A549 (cell line): ENCODE measurements around the gene RPS16. TPM values are rescaled to one million over a fixed set of nuclear protein-coding genes. Genes with fewer than 3 reads are reported as not detected.

ENCODE experiments used
- ATAC-seq, 2 experiments: fragments of 200-7000 bp in 1 of 2; fragments of >200 bp in 1 of 2; cut with Nextera tagmentation in 1 of 2; cut with Tn5 transposase in 1 of 2; 3 replicates each; pipeline versions ENCODE4 v1.8.0 to v1.9.1; 2018 to 2020; ENCODE audit warnings: mild to moderate bottlenecking in 1 of 2, moderate library complexity in 1 of 2
- CTCF ChIA-PET: fragments of 300-600 bp; sonication (Branson Sonifier 250); formaldehyde crosslinking; extraction: SDS; loops from one replicate; lab custom pipeline; 2021; ENCODE audit warnings: antibody characterized with exemption, inconsistent platforms; lab: Yijun Ruan, JAX
- POLR2A ChIA-PET: fragments of 350-600 bp; formaldehyde crosslinking; extraction: SDS; loops from one replicate; lab custom pipeline; 2021; ENCODE audit warnings: antibody characterized with exemption, inconsistent platforms; lab: Yijun Ruan, JAX
- DNase-seq, 2 experiments: peaks; one replicate each; pipeline versions ENCODE4 v3.0.0 to v3.0.0-alpha.2; 2011 to 2016; ENCODE audit warnings: low read depth in 1 of 2, low spot score in 1 of 2
- FAIRE-seq: peaks from 2 replicates; lab custom pipeline; 2011; peaks lifted over from hg19 to GRCh38; lab: Jason Lieb, UNC
- H3K27ac ChIP-seq, 2 experiments: fragments of >200 bp; sonication (Bioruptor Twin); formaldehyde crosslinking; 3 replicates each; pipeline ENCODE4 v1.5.1; 2016 to 2017
- H3K4me1 ChIP-seq: fragments of >200 bp; sonication (Bioruptor Twin); formaldehyde crosslinking; 3 replicates; pipeline ENCODE4 v1.6.1; 2016
- H3K4me2 ChIP-seq: fragments of >200 bp; sonication (Bioruptor Twin); formaldehyde crosslinking; 3 replicates; pipeline ENCODE4 v1.6.1; 2016
- H3K4me3 ChIP-seq: fragments of >200 bp; sonication (Bioruptor Twin); formaldehyde crosslinking; 3 replicates; pipeline ENCODE4 v1.5.1; 2016
- H3K9me3 ChIP-seq: fragments of >200 bp; sonication (Bioruptor Twin); formaldehyde crosslinking; 3 replicates; pipeline ENCODE4 v1.6.1; 2016
- BHLHE40 ChIP-seq: IDR thresholded peaks from 2 replicates; pipeline ENCODE4 v1.6.1; 2012; ENCODE audit warnings: low read depth, low read length, inconsistent platforms
- CBX2 ChIP-seq: fragments of 200-600 bp; sonication (generic); IDR thresholded peaks from 2 replicates; pipeline ENCODE4 v1.6.1; 2016; ENCODE audit warnings: low read depth, mild to moderate bottlenecking, borderline replicate concordance
- CBX8 ChIP-seq: fragments of 200-600 bp; sonication (generic); IDR thresholded peaks from 2 replicates; pipeline ENCODE4 v1.6.1; 2016
- CEBPB ChIP-seq, 2 experiments: fragments of >200 bp in 1 of 2; sonication (Bioruptor Twin) in 1 of 2; formaldehyde crosslinking in 1 of 2; IDR thresholded peaks; 2 replicates each; pipeline ENCODE4 v1.6.1; 2012 to 2016
- CHD4 ChIP-seq: fragments of 200-600 bp; sonication (generic); IDR thresholded peaks from 2 replicates; pipeline ENCODE4 v1.6.1; 2016; ENCODE audit warnings: antibody characterized with exemption, mild to moderate bottlenecking, borderline replicate concordance
- EHF ChIP-seq: fragments of 250-450 bp; sonication (Bioruptor Pico); IDR thresholded peaks from 2 replicates; pipeline ENCODE4 v1.5.0; 2020; ENCODE audit warnings: mild to moderate bottlenecking
- EP300 ChIP-seq, 2 experiments: fragments of >200 bp; sonication (Bioruptor Twin); formaldehyde crosslinking; IDR thresholded peaks; 2 replicates in 1 of 2; 3 replicates in 1 of 2; pipeline ENCODE4 v1.6.1; 2016 to 2017
- FOSL2 ChIP-seq, 2 experiments: fragments of 450-650 bp in 1 of 2; fragments of >200 bp in 1 of 2; sonication (Bioruptor Twin) in 1 of 2; formaldehyde crosslinking; IDR thresholded peaks; 2 replicates each; pipeline versions ENCODE4 v1.5.0 to v1.6.1; 2016 to 2020; ENCODE audit warnings: mild to moderate bottlenecking in 1 of 2, moderate library complexity in 1 of 2
- GATA3 ChIP-seq: IDR thresholded peaks from 2 replicates; pipeline ENCODE4 v1.6.1; 2012; ENCODE audit warnings: borderline replicate concordance
- HEYL ChIP-seq: fragments of 250-450 bp; sonication (Bioruptor Pico); IDR thresholded peaks from 2 replicates; pipeline ENCODE4 v1.8.0; 2021; ENCODE audit warnings: mild to moderate bottlenecking, moderate library complexity
- HOXA7 ChIP-seq: fragments of 250-450 bp; sonication (Bioruptor Pico); IDR thresholded peaks from 2 replicates; pipeline ENCODE4 v1.5.0; 2020; ENCODE audit warnings: mild to moderate bottlenecking, moderate library complexity
- JUN ChIP-seq, 2 experiments: fragments of >200 bp; sonication (Bioruptor Twin); formaldehyde crosslinking; IDR thresholded peaks; 2 replicates in 1 of 2; 3 replicates in 1 of 2; pipeline ENCODE4 v1.6.1; 2016 to 2017
- JUNB ChIP-seq: fragments of >200 bp; sonication (Bioruptor Twin); formaldehyde crosslinking; IDR thresholded peaks from 2 replicates; pipeline ENCODE4 v1.6.1; 2016
- KDM5A ChIP-seq: fragments of 200-600 bp; sonication (generic); IDR thresholded peaks from 2 replicates; pipeline ENCODE4 v1.6.1; 2016; ENCODE audit warnings: antibody characterized with exemption, mild to moderate bottlenecking
- MAFK ChIP-seq: fragments of 450-650 bp; IDR thresholded peaks from 2 replicates; pipeline ENCODE4 v1.6.1; 2014; ENCODE audit not compliant: partially characterized antibody
- MYC ChIP-seq: IDR thresholded peaks from 2 replicates; pipeline ENCODE4 v1.6.1; 2012; ENCODE audit warnings: mild to moderate bottlenecking, inconsistent platforms, low read length, improper control_type of control experiment, borderline replicate concordance
- NFE2L2 ChIP-seq: fragments of 150-350 bp; conservative IDR thresholded peaks from 2 replicates; pipeline ENCODE4 v1.6.1; 2014; ENCODE audit warnings: low read length
- NPAS2 ChIP-seq: fragments of 250-450 bp; sonication (Bioruptor Pico); IDR thresholded peaks from 2 replicates; pipeline ENCODE4 v1.8.0; 2022; ENCODE audit warnings: mild to moderate bottlenecking, moderate library complexity, borderline replicate concordance
- PHF8 ChIP-seq: fragments of 200-600 bp; sonication (generic); IDR thresholded peaks from 2 replicates; pipeline ENCODE4 v1.6.1; 2016; ENCODE audit warnings: low read depth, mild to moderate bottlenecking, antibody characterized with exemption, moderate library complexity, borderline replicate concordance
- RAD21 ChIP-seq, 2 experiments: fragments of >200 bp in 1 of 2; sonication (Bioruptor Twin) in 1 of 2; formaldehyde crosslinking in 1 of 2; IDR thresholded peaks in 1 of 2; conservative IDR thresholded peaks in 1 of 2; 2 replicates in 1 of 2; 3 replicates in 1 of 2; pipeline ENCODE4 v1.6.1; 2012 to 2018; ENCODE audit warnings: inconsistent platforms in 1 of 2
- RARB ChIP-seq: fragments of 250-450 bp; sonication (Bioruptor Pico); IDR thresholded peaks from 2 replicates; pipeline ENCODE4 v1.8.0; 2021; ENCODE audit warnings: mild to moderate bottlenecking, moderate library complexity
- RFX5 ChIP-seq: fragments of 450-650 bp; IDR thresholded peaks from 2 replicates; pipeline ENCODE4 v1.7.1; 2014; ENCODE audit warnings: antibody characterized with exemption, mild to moderate bottlenecking, moderate library complexity
- SMC3 ChIP-seq: fragments of >200 bp; sonication (Bioruptor Twin); formaldehyde crosslinking; IDR thresholded peaks from 3 replicates; pipeline ENCODE4 v1.6.1; 2018; ENCODE audit warnings: inconsistent platforms
- ZC3H11A ChIP-seq: fragments of 450-650 bp; IDR thresholded peaks from 2 replicates; pipeline ENCODE4 v1.6.1; 2014; ENCODE audit warnings: antibody characterized with exemption, mild to moderate bottlenecking
- ZNF302 ChIP-seq: fragments of 250-450 bp; sonication (Bioruptor Pico); IDR thresholded peaks from 2 replicates; pipeline ENCODE4 v1.9.0; 2021; ENCODE audit warnings: inconsistent platforms, mild to moderate bottlenecking, moderate library complexity
- WGBS: methylation state at CpG from one replicate; pipeline ENCODE4 v1.1.6; 2017; ENCODE audit errors: missing lambda C conversion rate; 5-methylcytosine and 5-hydroxymethylcytosine counted together
- polyA plus RNA-seq, 4 experiments: library from polyadenylated mRNA; depleted of rRNA in 3 of 4; stranded (reverse); fragments of >200 nt; fragmentation: RNase III in 1 of 4; extraction: RNeasy Plus Mini Kit Qiagen cat#74134 plus additional on column Dnase treatment in 1 of 4; gene quantifications; 2 replicates in 3 of 4; 3 replicates in 1 of 4; pipeline ENCODE4 v1.2.3, GENCODE V29; 2011 to 2017
- TF ChIP-seq, protein P1 (sequence below): fragments of 450-650 bp; IDR thresholded peaks from 2 replicates; pipeline ENCODE4 v1.6.1; 2014; ENCODE audit warnings: antibody characterized with exemption
- TF ChIP-seq, protein P2 (sequence below): fragments of 250-450 bp; sonication (Bioruptor Pico); IDR thresholded peaks from 2 replicates; pipeline ENCODE4 v1.5.0; 2020; ENCODE audit warnings: low read depth, mild to moderate bottlenecking, moderate library complexity
- TF ChIP-seq, protein P3 (sequence below): fragments of >200 bp; sonication (Bioruptor Twin); formaldehyde crosslinking; IDR thresholded peaks from 3 replicates; pipeline ENCODE4 v1.5.1; 2016
- TF ChIP-seq, protein P4 (sequence below): IDR thresholded peaks from 2 replicates; pipeline ENCODE4 v1.6.1; 2012; ENCODE audit warnings: low read depth, borderline replicate concordance
- TF ChIP-seq, protein P5 (sequence below): fragments of 150-350 bp; IDR thresholded peaks from 2 replicates; pipeline ENCODE4 v1.6.1; 2014; ENCODE audit warnings: low read depth, mild to moderate bottlenecking, low read length
- TF ChIP-seq, protein P6 (sequence below): fragments of 250-450 bp; sonication (Bioruptor Pico); IDR thresholded peaks from 2 replicates; pipeline ENCODE4 v1.5.0; 2021; ENCODE audit warnings: mild to moderate bottlenecking, moderate library complexity, borderline replicate concordance

Gene RPS16
- polyA plus RNA-seq, 2 of the 4 experiments (the other 2 are of a cell fraction), result 4,348 to 4,855 TPM

DNA sequence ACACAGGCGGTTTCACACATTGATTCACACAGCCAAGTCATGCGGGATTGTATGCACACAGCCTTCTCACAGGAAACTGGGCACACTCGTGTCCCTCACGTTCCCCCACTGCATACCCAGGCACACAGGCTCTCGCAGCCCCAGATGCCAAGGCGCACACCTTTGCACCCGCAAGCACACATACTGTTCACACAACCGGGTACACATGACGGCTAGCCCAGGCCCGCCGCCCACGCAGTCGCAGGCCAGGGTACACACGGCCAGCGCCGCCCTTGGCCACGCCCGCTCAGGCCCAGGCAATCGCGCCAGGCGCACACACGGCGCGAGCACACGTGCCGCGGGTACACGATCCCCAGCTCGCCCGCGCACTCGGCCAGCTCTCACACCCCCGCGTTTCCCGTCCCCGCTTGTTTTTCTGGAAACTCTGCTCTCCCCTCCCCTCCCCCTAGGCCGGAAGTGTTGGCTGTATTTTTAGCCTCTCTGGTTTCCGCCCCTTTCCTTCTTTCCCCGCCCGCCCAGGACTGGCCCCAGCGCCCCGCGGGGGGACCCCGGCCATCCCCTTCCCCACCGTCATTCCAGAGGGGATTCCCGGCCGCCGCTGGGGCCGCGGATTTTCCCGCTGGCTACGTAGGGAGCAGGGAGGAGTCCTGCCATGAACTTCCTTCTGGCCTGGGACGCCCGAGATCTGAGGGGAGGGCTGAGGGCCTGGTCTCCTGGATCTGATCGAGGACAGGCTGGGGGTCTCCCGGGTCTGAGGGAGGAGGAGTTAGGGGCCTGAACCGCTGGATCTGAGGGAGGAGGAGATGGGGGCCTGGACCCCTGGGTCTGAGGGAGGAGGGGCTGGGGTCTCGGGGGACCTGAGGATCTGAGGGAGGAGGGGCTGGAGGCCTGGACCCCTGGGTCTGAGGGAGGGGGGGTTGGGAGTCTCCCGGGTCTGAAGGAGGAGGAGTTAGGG lies 33.1 kb downstream of the RPS16 start:
- H3K27ac ChIP-seq, result peak overlapping the region; percentile 94 to 99
- peaks cover 82% of the 10 kb centered on the region for H3K4me1 ChIP-seq
- peak; percentile 75 to 91 for DNase-seq
- peak; percentile 5 to 25 for ATAC-seq
- peak overlapping the region; percentile 95 for H3K4me2 ChIP-seq
- ChIA-PET CTCF (interaction anchor here (1.0 to 21.4 kb wide), 9 partner anchors 8 to 1169 kb away, joined by 3 to 484 read pairs (median 6); partner anchors contain the start of genes EID2, MED29, MRPS12 and PAF1), POLR2A (interaction anchor here (0.5 to 9.4 kb wide), 9 partner anchors 8 to 61 kb away, joined by 3 to 140 read pairs (median 7); partner anchors contain the start of genes MED29, PAF1, PLEKHG2 and RPS16)
- WGBS, result 3% methylated on average over 54 of the region's 59 CpGs
- H3K9me3 ChIP-seq, result no peaks in the 10 kb centered on the region
- FAIRE-seq, result no peak
- peak overlapping the region; percentile 43 for H3K4me3 ChIP-seq
- peak; percentile 90; the same call in 1 of the 2 replicates for TF ChIP-seq HEYL (CRISPR knock-in tag)
- peak; percentile 94 for TF ChIP-seq MYC
- no peak for TF ChIP-seq RAD21 (conservative IDR thresholded peaks at IDR 0.05 in 1 of 2, IDR thresholded peaks at IDR 0.05 in 1 of 2)
- TF ChIP-seq GATA3, result peak; percentile 55
- no peak for TF ChIP-seq KDM5A
- no peak for TF ChIP-seq PHF8
- 0 out of 3 replicates have a peak, but pooled peaks have one; percentile 14 for TF ChIP-seq SMC3
- no peak for TF ChIP-seq NFE2L2
- peak; percentile 74 to 79; a peak in 3 of 5 replicates for TF ChIP-seq JUN (IDR thresholded peaks at IDR 0.05)
- TF ChIP-seq ZC3H11A, result no peak
- TF ChIP-seq FOSL2 (IDR thresholded peaks at IDR 0.05), result no peak; the same call in 1 of the 2 replicates
- peak; percentile 51; the same call in 1 of the 2 replicates for TF ChIP-seq FOSL2 (CRISPR knock-in tag; IDR thresholded peaks at IDR 0.05)
- peak; percentile 96; the same call in 1 of the 2 replicates for TF ChIP-seq EHF
- no peak for TF ChIP-seq ZNF302 (CRISPR knock-in tag)
- TF ChIP-seq EP300 (IDR thresholded peaks at IDR 0.05), result no peak; a peak in 1 of 5 replicates
- TF ChIP-seq, protein P1, sequence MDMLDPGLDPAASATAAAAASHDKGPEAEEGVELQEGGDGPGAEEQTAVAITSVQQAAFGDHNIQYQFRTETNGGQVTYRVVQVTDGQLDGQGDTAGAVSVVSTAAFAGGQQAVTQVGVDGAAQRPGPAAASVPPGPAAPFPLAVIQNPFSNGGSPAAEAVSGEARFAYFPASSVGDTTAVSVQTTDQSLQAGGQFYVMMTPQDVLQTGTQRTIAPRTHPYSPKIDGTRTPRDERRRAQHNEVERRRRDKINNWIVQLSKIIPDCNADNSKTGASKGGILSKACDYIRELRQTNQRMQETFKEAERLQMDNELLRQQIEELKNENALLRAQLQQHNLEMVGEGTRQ, result peak; percentile 78
- TF ChIP-seq, protein P2, sequence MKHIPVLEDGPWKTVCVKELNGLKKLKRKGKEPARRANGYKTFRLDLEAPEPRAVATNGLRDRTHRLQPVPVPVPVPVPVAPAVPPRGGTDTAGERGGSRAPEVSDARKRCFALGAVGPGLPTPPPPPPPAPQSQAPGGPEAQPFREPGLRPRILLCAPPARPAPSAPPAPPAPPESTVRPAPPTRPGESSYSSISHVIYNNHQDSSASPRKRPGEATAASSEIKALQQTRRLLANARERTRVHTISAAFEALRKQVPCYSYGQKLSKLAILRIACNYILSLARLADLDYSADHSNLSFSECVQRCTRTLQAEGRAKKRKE (CRISPR knock-in tag), result peak; percentile 98
- TF ChIP-seq, protein P3, sequence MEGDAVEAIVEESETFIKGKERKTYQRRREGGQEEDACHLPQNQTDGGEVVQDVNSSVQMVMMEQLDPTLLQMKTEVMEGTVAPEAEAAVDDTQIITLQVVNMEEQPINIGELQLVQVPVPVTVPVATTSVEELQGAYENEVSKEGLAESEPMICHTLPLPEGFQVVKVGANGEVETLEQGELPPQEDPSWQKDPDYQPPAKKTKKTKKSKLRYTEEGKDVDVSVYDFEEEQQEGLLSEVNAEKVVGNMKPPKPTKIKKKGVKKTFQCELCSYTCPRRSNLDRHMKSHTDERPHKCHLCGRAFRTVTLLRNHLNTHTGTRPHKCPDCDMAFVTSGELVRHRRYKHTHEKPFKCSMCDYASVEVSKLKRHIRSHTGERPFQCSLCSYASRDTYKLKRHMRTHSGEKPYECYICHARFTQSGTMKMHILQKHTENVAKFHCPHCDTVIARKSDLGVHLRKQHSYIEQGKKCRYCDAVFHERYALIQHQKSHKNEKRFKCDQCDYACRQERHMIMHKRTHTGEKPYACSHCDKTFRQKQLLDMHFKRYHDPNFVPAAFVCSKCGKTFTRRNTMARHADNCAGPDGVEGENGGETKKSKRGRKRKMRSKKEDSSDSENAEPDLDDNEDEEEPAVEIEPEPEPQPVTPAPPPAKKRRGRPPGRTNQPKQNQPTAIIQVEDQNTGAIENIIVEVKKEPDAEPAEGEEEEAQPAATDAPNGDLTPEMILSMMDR, result no peak
- TF ChIP-seq, protein P4, sequence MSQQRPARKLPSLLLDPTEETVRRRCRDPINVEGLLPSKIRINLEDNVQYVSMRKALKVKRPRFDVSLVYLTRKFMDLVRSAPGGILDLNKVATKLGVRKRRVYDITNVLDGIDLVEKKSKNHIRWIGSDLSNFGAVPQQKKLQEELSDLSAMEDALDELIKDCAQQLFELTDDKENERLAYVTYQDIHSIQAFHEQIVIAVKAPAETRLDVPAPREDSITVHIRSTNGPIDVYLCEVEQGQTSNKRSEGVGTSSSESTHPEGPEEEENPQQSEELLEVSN, result peak; percentile 94
- TF ChIP-seq MAFK, result no peak
- no peak for TF ChIP-seq JUNB
- peak; percentile 61 for TF ChIP-seq RARB (CRISPR knock-in tag)
- no peak for TF ChIP-seq CEBPB (IDR thresholded peaks at IDR 0.05)
- TF ChIP-seq, protein P5, sequence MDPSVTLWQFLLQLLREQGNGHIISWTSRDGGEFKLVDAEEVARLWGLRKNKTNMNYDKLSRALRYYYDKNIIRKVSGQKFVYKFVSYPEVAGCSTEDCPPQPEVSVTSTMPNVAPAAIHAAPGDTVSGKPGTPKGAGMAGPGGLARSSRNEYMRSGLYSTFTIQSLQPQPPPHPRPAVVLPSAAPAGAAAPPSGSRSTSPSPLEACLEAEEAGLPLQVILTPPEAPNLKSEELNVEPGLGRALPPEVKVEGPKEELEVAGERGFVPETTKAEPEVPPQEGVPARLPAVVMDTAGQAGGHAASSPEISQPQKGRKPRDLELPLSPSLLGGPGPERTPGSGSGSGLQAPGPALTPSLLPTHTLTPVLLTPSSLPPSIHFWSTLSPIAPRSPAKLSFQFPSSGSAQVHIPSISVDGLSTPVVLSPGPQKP, result 0 out of 2 replicates have a peak, but pooled peaks have one; percentile 54
- peak; percentile 92 for TF ChIP-seq BHLHE40
- TF ChIP-seq NPAS2, result no peak
- no peak for TF ChIP-seq CBX2
- no peak for TF ChIP-seq CBX8
- no peak for TF ChIP-seq RFX5
- TF ChIP-seq, protein P6, sequence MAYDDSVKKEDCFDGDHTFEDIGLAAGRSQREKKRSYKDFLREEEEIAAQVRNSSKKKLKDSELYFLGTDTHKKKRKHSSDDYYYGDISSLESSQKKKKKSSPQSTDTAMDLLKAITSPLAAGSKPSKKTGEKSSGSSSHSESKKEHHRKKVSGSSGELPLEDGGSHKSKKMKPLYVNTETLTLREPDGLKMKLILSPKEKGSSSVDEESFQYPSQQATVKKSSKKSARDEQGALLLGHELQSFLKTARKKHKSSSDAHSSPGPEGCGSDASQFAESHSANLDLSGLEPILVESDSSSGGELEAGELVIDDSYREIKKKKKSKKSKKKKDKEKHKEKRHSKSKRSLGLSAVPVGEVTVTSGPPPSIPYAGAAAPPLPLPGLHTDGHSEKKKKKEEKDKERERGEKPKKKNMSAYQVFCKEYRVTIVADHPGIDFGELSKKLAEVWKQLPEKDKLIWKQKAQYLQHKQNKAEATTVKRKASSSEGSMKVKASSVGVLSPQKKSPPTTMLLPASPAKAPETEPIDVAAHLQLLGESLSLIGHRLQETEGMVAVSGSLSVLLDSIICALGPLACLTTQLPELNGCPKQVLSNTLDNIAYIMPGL (CRISPR knock-in tag), result peak; percentile 82; the same call in 1 of the 2 replicates
- TF ChIP-seq HOXA7 (CRISPR knock-in tag), result peak; percentile 86; the same call in 1 of the 2 replicates
- no peak for TF ChIP-seq CHD4
